RKO (cell line): ENCODE results near the gene SCUBE3.

Experiments used
- DNase-seq: peaks from one replicate; pipeline ENCODE4 v3.0.0-alpha.2; 2016; ENCODE audit warnings: low spot score

The SCUBE3 gene

GRCh38 chr6:35240838-35241801 is 27.4 kb downstream of the SCUBE3 start:
- peak; percentile 20 for DNase-seq

- DNase-seq: no peak
Observed at GRCh38 chr6:35242486-35242885, 28.7 kb downstream of the SCUBE3 start.

- DNase-seq: no peak
Observed at GRCh38 chr6:35242906-35243305, 29.1 kb downstream of the SCUBE3 start.

- DNase-seq: no peak
Observed at GRCh38 chr6:35243386-35243958, 29.7 kb downstream of the SCUBE3 start.

GRCh38 chr6:35244551-35244950 is 30.8 kb downstream of the SCUBE3 start:
- no peak for DNase-seq

GRCh38 chr6:35247642-35248231 is 34.0 kb downstream of the SCUBE3 start:
- no peak for DNase-seq

GRCh38 chr6:35248300-35248699 is 34.5 kb downstream of the SCUBE3 start:
- no peak for DNase-seq

- DNase-seq: no peak
Observed at GRCh38 chr6:35248965-35249364, 35.2 kb downstream of the SCUBE3 start.

GRCh38 chr6:35251949-35252348 is 38.2 kb downstream of the SCUBE3 start:
- no peak for DNase-seq

- DNase-seq: no peak
Observed at GRCh38 chr6:35253249-35253648, 39.5 kb downstream of the SCUBE3 start.

- DNase-seq: no peak
Observed at GRCh38 chr6:35258336-35258735, 44.6 kb downstream of the SCUBE3 start.

- DNase-seq: peak; percentile 56
Observed at GRCh38 chr6:35258858-35259193, 45.1 kb downstream of the SCUBE3 start.

GRCh38 chr6:35259194-35259947 is 45.6 kb downstream of the SCUBE3 start, which contains the start of gene ZNF76:
TSS of gene ZNF76 (plus strand) at chr6:35259735. CDS start at chr6:35281152, 21,417 bp downstream.
- peak; percentile 96 for DNase-seq

- DNase-seq: peak; percentile 59
Observed at GRCh38 chr6:35259948-35260590, 46.3 kb downstream of the SCUBE3 start.

GRCh38 chr6:35260591-35261570 is 47.1 kb downstream of the SCUBE3 start:
- DNase-seq: no peak

- DNase-seq: no peak
Observed at GRCh38 chr6:35262596-35262995, 48.8 kb downstream of the SCUBE3 start.

GRCh38 chr6:35264550-35265274 is 51.0 kb downstream of the SCUBE3 start:
- no peak for DNase-seq

- no peak for DNase-seq
Observed at GRCh38 chr6:35265523-35265922, 51.8 kb downstream of the SCUBE3 start.

GRCh38 chr6:35267446-35267845 is 53.7 kb downstream of the SCUBE3 start:
- DNase-seq: no peak

- DNase-seq: no peak
Observed at GRCh38 chr6:35267897-35268296, 54.1 kb downstream of the SCUBE3 start.
